Keratinocyte (primary cell): ENCODE measurements around the gene UBR3. TPM values are rescaled to one million over a fixed set of nuclear protein-coding genes. Genes with fewer than 3 reads are reported as not detected.

ENCODE experiments used
- DNase-seq: peaks from one replicate; pipeline ENCODE4 v3.0.0-alpha.2; 2011; ENCODE audit warnings: low read depth, missing footprints, low spot score
- FAIRE-seq: peaks from 2 replicates; lab custom pipeline; 2011; peaks lifted over from hg19 to GRCh38; lab: Jason Lieb, UNC
- H2AFZ ChIP-seq: 2 replicates; pipeline ENCODE4 v1.6.0; 2012; ENCODE audit warnings: low read length, control low read depth, inconsistent platforms; ENCODE audit not compliant: control insufficient read depth
- H3K27ac ChIP-seq: 2 replicates; pipeline ENCODE4 v1.5.1; 2011; ENCODE audit warnings: low read length; ENCODE audit not compliant: control insufficient read depth, insufficient read depth
- H3K27me3 ChIP-seq: 3 replicates; pipeline ENCODE4 v1.6.0; 2011; ENCODE audit warnings: low read length; ENCODE audit not compliant: control insufficient read depth, insufficient read depth; ENCODE audit errors: extremely low read depth
- H3K36me3 ChIP-seq, 2 experiments: 2 replicates in 1 of 2; 3 replicates in 1 of 2; pipeline ENCODE4 v1.5.1; 2011; ENCODE audit warnings: low read length in 2 of 2, mild to moderate bottlenecking in 1 of 2; ENCODE audit not compliant: control insufficient read depth in 2 of 2, insufficient read depth in 2 of 2; ENCODE audit errors: extremely low read depth in 1 of 2
- H3K4me1 ChIP-seq: 3 replicates; pipeline ENCODE4 v1.5.1; 2011; ENCODE audit warnings: low read length; ENCODE audit not compliant: control insufficient read depth, insufficient read depth; ENCODE audit errors: extremely low read depth
- H3K4me2 ChIP-seq: 3 replicates; pipeline ENCODE4 v1.6.0; 2011; ENCODE audit warnings: low read depth, low read length; ENCODE audit not compliant: control insufficient read depth, insufficient read depth; ENCODE audit errors: extremely low read depth
- H3K4me3 ChIP-seq, 3 experiments: fragments of 200-600 bp in 1 of 3; sonication (generic) in 1 of 3; 2 replicates in 2 of 3; 3 replicates in 1 of 3; pipeline ENCODE4 v1.5.1; 2011 to 2016; ENCODE audit warnings: low read length in 3 of 3, mild to moderate bottlenecking in 3 of 3, control low read depth in 2 of 3, inconsistent platforms in 1 of 3, low read depth in 1 of 3, mixed read lengths in 1 of 3, mixed run types in 1 of 3, moderate library complexity in 1 of 3; ENCODE audit not compliant: control insufficient read depth in 2 of 3, insufficient read depth in 2 of 3; ENCODE audit errors: extremely low read depth in 1 of 3
- H3K79me2 ChIP-seq: 2 replicates; pipeline ENCODE4 v1.6.0; 2012; ENCODE audit warnings: low read length; ENCODE audit not compliant: control insufficient read depth, insufficient read depth
- H3K9ac ChIP-seq: 3 replicates; pipeline ENCODE4 v1.6.0; 2011; ENCODE audit warnings: low read length; ENCODE audit not compliant: control insufficient read depth, insufficient read depth; ENCODE audit errors: extremely low read depth
- H3K9me1 ChIP-seq: 3 replicates; pipeline ENCODE4 v1.6.0; 2011; ENCODE audit warnings: low read length; ENCODE audit not compliant: control insufficient read depth, insufficient read depth; ENCODE audit errors: extremely low read depth
- H3K9me3 ChIP-seq: 2 replicates; pipeline ENCODE4 v1.5.1; 2012; ENCODE audit warnings: low read depth, low read length; ENCODE audit not compliant: control insufficient read depth
- H4K20me1 ChIP-seq: 3 replicates; pipeline ENCODE4 v1.6.0; 2011; ENCODE audit warnings: low read length; ENCODE audit not compliant: control insufficient read depth, insufficient read depth; ENCODE audit errors: extremely low read depth
- CTCF ChIP-seq, 3 experiments: IDR thresholded peaks in 1 of 3; conservative IDR thresholded peaks in 1 of 3; optimal IDR thresholded peaks in 1 of 3; 2 replicates in 2 of 3; 3 replicates in 1 of 3; pipeline versions ENCODE3 to v1.5.1; 2011; ENCODE audit warnings: low read length in 3 of 3, mild to moderate bottlenecking in 3 of 3, moderate library complexity in 2 of 3, control low read depth in 1 of 3, inconsistent platforms in 1 of 3; ENCODE audit not compliant: insufficient read depth in 2 of 3; ENCODE audit errors: extremely low read depth in 1 of 3
- EZH2 ChIP-seq: IDR thresholded peaks from one replicate; pipeline ENCODE4 v1.6.1; 2012; ENCODE audit warnings: inconsistent platforms, mild to moderate bottlenecking, low read length, moderate library complexity
- dilution Hi-C: fragments of 300-500 bp; cut with MboI; formaldehyde crosslinking; loops from one replicate; pipeline ENCODE4 v1.7.0; 2020; ENCODE audit warnings: low sequenced_read_pairs; ENCODE audit not compliant: extremely low pct_ligation_motif_present
- polyA plus RNA-seq, 5 experiments: library from polyadenylated mRNA; depleted of rRNA in 3 of 5; stranded (reverse) in 3 of 5; stranded (forward) in 1 of 5; unstranded in 1 of 5; fragments of >200 nt; gene quantifications; 1 replicate in 1 of 5; 2 replicates in 3 of 5; 3 replicates in 1 of 5; pipeline versions ENCODE4 v1.2.1 to v1.2.3, GENCODE V29; 2011 to 2012; ENCODE audit warnings: missing spikeins in 2 of 5, low read depth in 1 of 5, low replicate concordance in 1 of 5

UBR3 gene
- polyA plus RNA-seq, 1 donor (not counting 4 experiments of a cell fraction or from before 2014, with no cell fraction given), result 14.7 TPM

GRCh38 chr2:170076189-170076588, 248.9 kb downstream of the UBR3 start:
- Histone ChIP-seq H3K79me2 (no peaks in the 10 kb centered on the region), H3K36me3 (peaks cover 0 to 1% of the 10 kb centered on the region in 2 experiments), H3K9me1 (no peaks in the 10 kb centered on the region), H3K4me2 (no peak overlapping the region), H4K20me1 (no peaks in the 10 kb centered on the region), H3K27me3 (no peaks in the 10 kb centered on the region), H2AFZ (no peak overlapping the region), H3K9me3 (no peaks in the 10 kb centered on the region), H3K27ac (no peak overlapping the region), H3K4me3 (no peak overlapping the region), H3K4me1 (peaks cover 5% of the 10 kb centered on the region), H3K9ac (no peak overlapping the region)
- DNase-seq (no peak), FAIRE-seq (no peak)
- TF ChIP-seq EZH2 (no peak), CTCF (optimal IDR thresholded peaks at IDR 0.05 in 1 of 3, IDR thresholded peaks at IDR 0.05 in 1 of 3, conservative IDR thresholded peaks at IDR 0.05 in 1 of 3; ENCODE audit: extremely low read depth in 1 of 3, insufficient read depth in 2 of 3, low read length in 3 of 3) (no peak)
- dilution Hi-C loops, result no loop called here

- FAIRE-seq (no peak), DNase-seq (no peak)
- Histone ChIP-seq H3K27me3 (no peaks in the 10 kb centered on the region), H4K20me1 (no peaks in the 10 kb centered on the region), H3K4me1 (peaks cover 5% of the 10 kb centered on the region), H3K4me2 (no peak overlapping the region), H3K36me3 (peaks cover 1 to 2% of the 10 kb centered on the region in 2 experiments), H3K27ac (no peak overlapping the region), H3K9ac (no peak overlapping the region), H2AFZ (no peak overlapping the region), H3K9me1 (no peaks in the 10 kb centered on the region), H3K79me2 (no peaks in the 10 kb centered on the region), H3K9me3 (no peaks in the 10 kb centered on the region), H3K4me3 (no peak overlapping the region)
- dilution Hi-C loops, result no loop called here
- TF ChIP-seq CTCF (optimal IDR thresholded peaks at IDR 0.05 in 1 of 3, IDR thresholded peaks at IDR 0.05 in 1 of 3, conservative IDR thresholded peaks at IDR 0.05 in 1 of 3; ENCODE audit: extremely low read depth in 1 of 3, insufficient read depth in 2 of 3, low read length in 3 of 3), result no peak
- TF ChIP-seq EZH2, result no peak
Observed at GRCh38 chr2:170077830-170078569, 250.7 kb downstream of the UBR3 start.
